ENCODE measurements around the gene ZNF324.
"Not testable (repeated sequence)": the region's sequence is repeated elsewhere in the genome, so short reads cannot be mapped to it uniquely, and the experiment has no call there.

Gene ZNF324

GRCh38 chr19:58469241-58470013 lies 2.5 kb downstream of the ZNF324 start:
- no peak for TF ChIP-seq CTCF (IDR thresholded peaks at IDR 0.05; ENCODE audit: low read depth, low read length)
- peaks cover 2% of the 10 kb centered on the region; the same call in 1 of the 2 replicates for H3K27me3 ChIP-seq (ENCODE audit: low read depth, low read length)
- no peaks in the 10 kb centered on the region for H3K9me3 ChIP-seq (ENCODE audit: insufficient read depth, low read length)
- peaks cover 10% of the 10 kb centered on the region for H3K36me3 ChIP-seq (replicated peaks; ENCODE audit: low read depth, low read length)
- H3K79me2 ChIP-seq (ENCODE audit: low read length): peaks cover 9% of the 10 kb centered on the region
- peaks cover 11% of the 10 kb centered on the region; the same call in 1 of the 2 replicates for H4K20me1 ChIP-seq (ENCODE audit: insufficient read depth, low read length)
- H3K4me1 ChIP-seq (ENCODE audit: low read length): peaks cover 15% of the 10 kb centered on the region
- H3K27ac ChIP-seq (ENCODE audit: low read length): no peak overlapping the region
- H3K9ac ChIP-seq (ENCODE audit: low read length): no peak overlapping the region
- no peak overlapping the region for H3K4me2 ChIP-seq (ENCODE audit: low read length)
- no peak overlapping the region for H3K4me3 ChIP-seq (ENCODE audit: low read length)
- H2AFZ ChIP-seq (ENCODE audit: low read depth, low read length): no peak overlapping the region

DNA sequence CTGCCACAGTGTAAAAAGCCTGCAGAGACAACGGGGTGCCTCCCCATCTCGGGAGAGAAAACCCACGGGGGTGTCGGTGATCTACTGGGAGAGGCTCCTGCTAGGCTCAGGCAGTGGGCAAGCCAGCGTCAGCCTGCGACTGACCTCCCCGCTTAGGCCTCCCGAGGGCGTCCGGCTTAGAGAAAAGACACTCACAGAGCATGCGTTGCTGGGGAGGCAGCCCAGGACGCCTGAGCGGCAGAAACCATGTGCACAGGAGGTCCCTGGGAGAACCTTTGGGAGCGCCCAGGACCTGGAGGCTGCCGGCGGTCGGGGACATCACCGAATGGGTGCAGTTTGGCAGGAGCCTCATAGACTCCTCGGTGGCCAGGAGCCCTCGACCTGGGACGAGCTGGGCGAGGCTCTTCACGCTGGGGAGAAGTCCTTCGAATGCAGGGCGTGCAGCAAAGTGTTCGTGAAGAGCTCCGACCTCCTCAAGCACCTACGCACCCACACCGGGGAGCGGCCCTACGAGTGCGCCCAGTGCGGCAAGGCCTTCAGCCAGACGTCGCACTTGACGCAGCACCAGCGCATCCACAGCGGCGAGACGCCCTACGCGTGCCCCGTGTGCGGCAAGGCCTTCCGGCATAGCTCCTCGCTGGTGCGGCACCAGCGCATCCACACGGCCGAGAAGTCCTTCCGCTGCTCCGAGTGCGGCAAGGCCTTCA lies 4.1 kb downstream of the ZNF324 start:
- H3K9ac ChIP-seq (ENCODE audit: low read length); H2AFZ ChIP-seq (ENCODE audit: low read depth, low read length): not testable (repeated sequence)
- H3K36me3 ChIP-seq (replicated peaks; ENCODE audit: low read depth, low read length): peaks cover 10% of the 10 kb centered on the region

DNA sequence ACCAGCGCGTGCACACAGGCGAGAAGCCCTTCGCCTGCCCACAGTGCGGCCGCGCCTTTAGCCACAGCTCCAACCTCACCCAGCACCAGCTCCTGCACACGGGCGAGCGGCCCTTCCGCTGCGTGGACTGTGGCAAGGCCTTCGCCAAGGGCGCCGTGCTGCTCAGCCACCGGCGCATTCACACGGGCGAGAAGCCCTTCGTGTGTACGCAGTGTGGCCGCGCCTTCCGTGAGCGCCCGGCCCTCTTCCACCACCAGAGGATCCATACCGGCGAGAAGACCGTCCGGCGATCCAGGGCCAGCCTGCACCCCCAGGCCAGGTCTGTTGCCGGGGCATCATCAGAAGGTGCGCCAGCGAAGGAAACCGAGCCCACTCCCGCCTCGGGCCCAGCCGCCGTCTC lies 4.9 kb downstream of the ZNF324 start:
- Histone ChIP-seq H3K27me3 (ENCODE audit: low read depth, low read length) (no peaks in the 10 kb centered on the region), H3K36me3 (replicated peaks; ENCODE audit: low read depth, low read length) (peaks cover 10% of the 10 kb centered on the region), H3K9me3 (ENCODE audit: insufficient read depth, low read length) (no peaks in the 10 kb centered on the region), H3K4me1 (ENCODE audit: low read length) (peaks cover 16% of the 10 kb centered on the region), H3K9ac (ENCODE audit: low read length) (no peak overlapping the region), H3K27ac (ENCODE audit: low read length) (no peak overlapping the region), H4K20me1 (ENCODE audit: insufficient read depth, low read length) (peaks cover 11% of the 10 kb centered on the region; the same call in 1 of the 2 replicates), H2AFZ (ENCODE audit: low read depth, low read length) (no peak overlapping the region), H3K79me2 (ENCODE audit: low read length) (peaks cover 9% of the 10 kb centered on the region), H3K4me2 (ENCODE audit: low read length) (no peak overlapping the region), H3K4me3 (ENCODE audit: low read length) (no peak overlapping the region)
- TF ChIP-seq CTCF (IDR thresholded peaks at IDR 0.05; ENCODE audit: low read depth, low read length) (no peak), EZH2phosphoT487 (IDR thresholded peaks at IDR 0.05; ENCODE audit: low read depth) (no peak)

More for the DNA sequence above, 4.1 kb downstream of the ZNF324 start:
- not testable (repeated sequence) for H3K4me3 ChIP-seq (ENCODE audit: low read length); H3K27ac ChIP-seq (ENCODE audit: low read length); H3K9me3 ChIP-seq (ENCODE audit: insufficient read depth, low read length); H3K27me3 ChIP-seq (ENCODE audit: low read depth, low read length); H3K4me2 ChIP-seq (ENCODE audit: low read length); H3K79me2 ChIP-seq (ENCODE audit: low read length)
- Histone ChIP-seq H4K20me1 (ENCODE audit: insufficient read depth, low read length) (peaks cover 11% of the 10 kb centered on the region; the same call in 1 of the 2 replicates), H3K4me1 (ENCODE audit: low read length) (peaks cover 16% of the 10 kb centered on the region)

- H3K27me3 ChIP-seq (ENCODE audit: low read depth, low read length): no peaks in the 10 kb centered on the region
- H3K4me3 ChIP-seq (ENCODE audit: low read length): no peak overlapping the region
- H4K20me1 ChIP-seq (ENCODE audit: insufficient read depth, low read length): 0 out of 2 replicates have a peak, but pooled peaks cover 4% of the 10 kb centered on the region
- peaks cover 10% of the 10 kb centered on the region for H3K36me3 ChIP-seq (replicated peaks; ENCODE audit: low read depth, low read length)
- H3K4me1 ChIP-seq (ENCODE audit: low read length): peaks cover 25% of the 10 kb centered on the region
- H3K79me2 ChIP-seq (ENCODE audit: low read length): 0 out of 2 replicates have a peak, but pooled peaks cover under 1% of the 10 kb centered on the region
- H3K27ac ChIP-seq (ENCODE audit: low read length): no peak overlapping the region
- H3K4me2 ChIP-seq (ENCODE audit: low read length): no peak overlapping the region
- H3K9me3 ChIP-seq (ENCODE audit: insufficient read depth, low read length): no peaks in the 10 kb centered on the region
- no peak overlapping the region for H3K9ac ChIP-seq (ENCODE audit: low read length)
- no peak overlapping the region for H2AFZ ChIP-seq (ENCODE audit: low read depth, low read length)
- TF ChIP-seq CTCF (IDR thresholded peaks at IDR 0.05; ENCODE audit: low read depth, low read length): no peak
- TF ChIP-seq EZH2phosphoT487 (IDR thresholded peaks at IDR 0.05; ENCODE audit: low read depth): no peak
These were observed 6.9 kb downstream of the ZNF324 start for GRCh38 chr19:58473775-58474174.

All from OCI-LY3 (cell line).